Gastrocnemius medialis (tissue), 4 donors: ENCODE data around the gene OR1K1. TPM values are rescaled to one million over a fixed set of nuclear protein-coding genes. Genes with fewer than 3 reads are reported as not detected.
"Not testable (repeated sequence)": the region's sequence is repeated elsewhere in the genome, so short reads cannot be mapped to it uniquely, and the experiment has no call there.

Experiments
- ATAC-seq, 2 donors: fragments of 150-250 bp; one replicate each; pipeline ENCODE4 v1.9.1; 2016
- DNase-seq, 2 donors: peaks; one replicate each; pipeline ENCODE4 v3.0.0-alpha.2; 2019
- H3K27ac ChIP-seq, 4 donors: fragments of 200-600 bp; sonication (generic); 1 replicate in 1 of 4; 2 replicates in 3 of 4; pipeline ENCODE4 v1.5.1; 2016 to 2018; ENCODE audit warnings: mild to moderate bottlenecking in 2 of 4, moderate library complexity in 1 of 4
- H3K27me3 ChIP-seq, 3 donors: fragments of 200-600 bp; sonication (generic) in 2 of 3; 1 replicate in 1 of 3; 2 replicates in 2 of 3; pipeline versions ENCODE4 v1.5.1 to v1.6.0; 2016 to 2019; ENCODE audit warnings: mild to moderate bottlenecking in 1 of 3, moderate library complexity in 1 of 3
- H3K36me3 ChIP-seq, 2 donors: fragments of 200-600 bp; sonication (generic) in 1 of 2; one replicate each; pipeline ENCODE4 v1.5.1; 2017 to 2018
- H3K4me1 ChIP-seq, 2 donors: fragments of 200-600 bp; sonication (generic) in 1 of 2; one replicate each; pipeline ENCODE4 v1.5.1; 2016 to 2017; ENCODE audit warnings: mild to moderate bottlenecking in 2 of 2
- H3K4me3 ChIP-seq, 4 donors: fragments of 200-600 bp; sonication (generic) in 3 of 4; 1 replicate in 1 of 4; 2 replicates in 3 of 4; pipeline ENCODE4 v1.5.1; 2016 to 2019; ENCODE audit warnings: mild to moderate bottlenecking in 2 of 4
- H3K9me3 ChIP-seq, 3 donors: fragments of 200-600 bp; sonication (generic) in 2 of 3; 1 replicate in 1 of 3; 2 replicates in 2 of 3; pipeline ENCODE4 v1.5.1; 2016 to 2019
- CTCF ChIP-seq, 5 experiments: fragments of 450-650 bp in 3 of 5; fragments of 200-600 bp in 2 of 5; sonication (generic) in 2 of 5; IDR thresholded peaks in 4 of 5; conservative IDR thresholded peaks in 1 of 5; 1 replicate in 4 of 5; 2 replicates in 1 of 5; pipeline ENCODE4 v1.5.1; 2016 to 2019; ENCODE audit warnings: antibody characterized with exemption in 5 of 5, mild to moderate bottlenecking in 3 of 5, moderate library complexity in 3 of 5
- POLR2A ChIP-seq, 2 donors: fragments of 450-650 bp; IDR thresholded peaks; one replicate each; pipeline ENCODE4 v1.6.1; 2017; ENCODE audit warnings: antibody characterized with exemption in 2 of 2, mild to moderate bottlenecking in 2 of 2, moderate library complexity in 2 of 2
- in situ Hi-C, 4 donors: fragments of 200-750 bp; cut with MboI; loops; one replicate each; pipeline versions ENCODE4 v1.15.0 to v1.8.0; 2017; ENCODE audit warnings: low sequenced_read_pairs in 4 of 4
- intact Hi-C: fragments of 100-400 bp; cut with DNase I; formaldehyde crosslinking; loops from one replicate; pipeline ENCODE4 v1.15.1; 2023; ENCODE audit warnings: low total_unique reads
- total RNA-seq, 4 donors: library from RNA; depleted of rRNA; stranded (reverse); fragments of >200 nt; gene quantifications; one replicate each; pipeline versions ENCODE4 v1.1.0 to v1.2.3, GENCODE V29; 2016

Gene OR1K1
- total RNA-seq, 4 donors from 2014 or later, result not detected

- peaks cover 0 to 25% of the 10 kb centered on the region in 2 donors for H3K36me3 ChIP-seq
- H3K4me1 ChIP-seq, result peaks cover 12 to 27% of the 10 kb centered on the region in 2 donors
- ATAC-seq (peak; percentile 76 to 89), DNase-seq (peak; percentile 32 to 61)
- in situ Hi-C loops, result loop anchor here in 3 of 4 donors (25.0 kb wide), 4 partner anchors 459 to 709 kb away; partner anchors contain the start of gene PTGS1 (in 1 of the 3)
- TF ChIP-seq CTCF (IDR thresholded peaks at IDR 0.05 in 4 of 5, conservative IDR thresholded peaks at IDR 0.05 in 1 of 5), result no peak
- no peak for TF ChIP-seq POLR2A (IDR thresholded peaks at IDR 0.05)
- no peak overlapping the region for H3K4me3 ChIP-seq
- H3K9me3 ChIP-seq, result no peaks in the 10 kb centered on the region
- intact Hi-C loops, result no loop called here
- H3K27me3 ChIP-seq, result no peaks in the 10 kb centered on the region
- peak overlapping the region; percentile 53 to 65 (median 60) for H3K27ac ChIP-seq
Measured at GRCh38 chr9:122821278-122821943, 21.5 kb downstream of the OR1K1 start.

GRCh38 chr9:122822056-122822455 is 22.1 kb downstream of the OR1K1 start:
- DNase-seq (no peak), ATAC-seq (no peak)
- Histone ChIP-seq H3K4me3 (no peak overlapping the region), H3K36me3 (peaks cover 0 to 25% of the 10 kb centered on the region in 2 donors), H3K9me3 (no peaks in the 10 kb centered on the region), H3K4me1 (peaks cover 19 to 33% of the 10 kb centered on the region in 2 donors), H3K27me3 (no peaks in the 10 kb centered on the region), H3K27ac (peak overlapping the region; percentile 53 to 65 (median 60))
- intact Hi-C loops, result no loop called here
- in situ Hi-C loops, result loop anchor here in 3 of 4 donors (25.0 kb wide), 4 partner anchors 460 to 710 kb away; partner anchors contain the start of gene PTGS1 (in 1 of the 3)
- TF ChIP-seq POLR2A (IDR thresholded peaks at IDR 0.05) (no peak), CTCF (IDR thresholded peaks at IDR 0.05 in 4 of 5, conservative IDR thresholded peaks at IDR 0.05 in 1 of 5) (no peak)

GRCh38 chr9:122822938-122823337 is 23.0 kb downstream of the OR1K1 start:
- no peak for DNase-seq

GRCh38 chr9:122827761-122828093 is 27.8 kb downstream of the OR1K1 start:
- peaks cover 14 to 16% of the 10 kb centered on the region in 2 donors for H3K4me1 ChIP-seq
- intact Hi-C loops (loop anchor here (5.0 kb wide), 1 partner anchor 75 kb away; no protein-coding TSS in a partner anchor), in situ Hi-C loops (loop anchor here in 1 of 4 donors (25.0 kb wide), 1 partner anchor 160 kb away; no protein-coding TSS in a partner anchor)
- peaks cover 0 to 20% of the 10 kb centered on the region in 2 donors for H3K36me3 ChIP-seq
- H3K9me3 ChIP-seq, result no peaks in the 10 kb centered on the region
- no peak for TF ChIP-seq CTCF (IDR thresholded peaks at IDR 0.05 in 4 of 5, conservative IDR thresholded peaks at IDR 0.05 in 1 of 5)
- TF ChIP-seq POLR2A (IDR thresholded peaks at IDR 0.05), result no peak
- ATAC-seq (peak in 1 of 2 donors; percentile 29), DNase-seq (no peak)
- H3K27me3 ChIP-seq, result no peaks in the 10 kb centered on the region
- peak overlapping the region; percentile 88 to 98 (median 98) for H3K27ac ChIP-seq
- H3K4me3 ChIP-seq, result peak overlapping the region; percentile 77 to 100 (median 99)

More at GRCh38 chr9:122822938-122823337, 23.0 kb downstream of the OR1K1 start:
- Histone ChIP-seq H3K4me3 (no peak overlapping the region), H3K9me3 (no peaks in the 10 kb centered on the region), H3K4me1 (peaks cover 25 to 40% of the 10 kb centered on the region in 2 donors), H3K27ac (peak overlapping the region in 1 of 4 donors; percentile 65), H3K36me3 (peaks cover 0 to 25% of the 10 kb centered on the region in 2 donors), H3K27me3 (no peaks in the 10 kb centered on the region)
- TF ChIP-seq CTCF (IDR thresholded peaks at IDR 0.05 in 4 of 5, conservative IDR thresholded peaks at IDR 0.05 in 1 of 5) (no peak), POLR2A (IDR thresholded peaks at IDR 0.05) (no peak)
- no peak for ATAC-seq
- in situ Hi-C loops, result loop anchor here in 3 of 4 donors (25.0 kb wide), 4 partner anchors 461 to 711 kb away; partner anchors contain the start of gene PTGS1 (in 1 of the 3)
- intact Hi-C loops, result no loop called here

- Histone ChIP-seq H3K36me3 (peaks cover 0 to 15% of the 10 kb centered on the region in 2 donors), H3K4me3 (peak overlapping the region; percentile 77 to 100 (median 99)), H3K27ac (peak overlapping the region; percentile 88 to 98 (median 98)), H3K4me1 (peaks cover 14 to 16% of the 10 kb centered on the region in 2 donors)
- not testable (repeated sequence) for H3K9me3 ChIP-seq, H3K27me3 ChIP-seq, ATAC-seq, DNase-seq
- in situ Hi-C loops (loop anchor here in 1 of 4 donors (25.0 kb wide), 1 partner anchor 158 kb away; no protein-coding TSS in a partner anchor), intact Hi-C loops (loop anchor here (5.0 kb wide), 1 partner anchor 73 kb away; no protein-coding TSS in a partner anchor)
Measured at GRCh38 chr9:122828965-122829284, 29.0 kb downstream of the OR1K1 start.
